Neural cell (in vitro differentiated cells): Measurements from ENCODE around the gene MLLT3. TPM values are rescaled to one million over a fixed set of nuclear protein-coding genes. Genes with fewer than 3 reads are reported as not detected.

Source experiments
- H2AFZ ChIP-seq: fragments of 200-600, 300-800 bp; sonication (generic), shearing (Covaris generic); 2 replicates; pipeline ENCODE4 v1.6.0; 2014; ENCODE audit warnings: low read depth, mild to moderate bottlenecking, antibody characterized with exemption, low read length, moderate library complexity
- H3F3A ChIP-seq: fragments of 200-600 bp; shearing (Covaris generic); 2 replicates; pipeline ENCODE4 v1.6.1; 2016; ENCODE audit warnings: mild to moderate bottlenecking, moderate library complexity, mixed read lengths, antibody characterized with exemption, low read length; ENCODE audit not compliant: insufficient read depth, poor library complexity, severe bottlenecking
- H3K27ac ChIP-seq: fragments of 200-600, 300-800 bp; sonication (generic), shearing (Covaris generic); 2 replicates; pipeline ENCODE4 v1.5.1; 2014; ENCODE audit warnings: mild to moderate bottlenecking, low read length, moderate library complexity
- H3K27me3 ChIP-seq: fragments of 300-800, 200-600 bp; sonication (generic), shearing (Covaris generic); 2 replicates; pipeline ENCODE4 v1.6.0; 2014; ENCODE audit warnings: mild to moderate bottlenecking, low read depth, low read length, moderate library complexity; ENCODE audit not compliant: insufficient read depth
- H3K36me3 ChIP-seq: fragments of 300-800, 200-600 bp; sonication (generic), shearing (Covaris generic); 2 replicates; pipeline ENCODE4 v1.5.1; 2014; ENCODE audit warnings: mild to moderate bottlenecking, antibody characterized with exemption, low read length, moderate library complexity; ENCODE audit not compliant: insufficient read depth
- H3K4me2 ChIP-seq: fragments of 300-800, 200-600 bp; sonication (generic), shearing (Covaris generic); 2 replicates; pipeline ENCODE4 v1.6.0; 2014; ENCODE audit warnings: mild to moderate bottlenecking, low read length
- H3K4me3 ChIP-seq: fragments of 300-800, 200-600 bp; sonication (generic), shearing (Covaris generic); 2 replicates; pipeline ENCODE4 v1.5.1; 2014; ENCODE audit warnings: mild to moderate bottlenecking, low read length, moderate library complexity
- H3K79me2 ChIP-seq: fragments of 200-600 bp; shearing (Covaris generic); replicated peaks from 2 replicates; pipeline ENCODE4 v1.6.0; 2014; ENCODE audit warnings: mild to moderate bottlenecking, low read length, moderate library complexity; ENCODE audit not compliant: insufficient read depth
- H3K9ac ChIP-seq: fragments of 300-800, 200-600 bp; sonication (generic), shearing (Covaris generic); 2 replicates; pipeline ENCODE4 v1.6.1; 2016; ENCODE audit warnings: mild to moderate bottlenecking, low read length, mixed read lengths
- H3K9me2 ChIP-seq: fragments of 200-600 bp; shearing (Covaris generic); 2 replicates; pipeline ENCODE4 v1.6.1; 2016; ENCODE audit warnings: mild to moderate bottlenecking, low read length, mixed read lengths; ENCODE audit not compliant: insufficient read depth
- H3K9me3 ChIP-seq: fragments of 200-600, 300-800 bp; sonication (generic), shearing (Covaris generic); 2 replicates; pipeline ENCODE4 v1.6.1; 2016; ENCODE audit warnings: mild to moderate bottlenecking, mixed run types, low read length, moderate library complexity, mixed read lengths
- H4K20me1 ChIP-seq: fragments of 200-600 bp; shearing (Covaris generic); 2 replicates; pipeline ENCODE4 v1.6.1; 2016; ENCODE audit warnings: mild to moderate bottlenecking, mixed run types; ENCODE audit not compliant: insufficient read depth
- EP300 ChIP-seq: fragments of 450-650 bp; conservative IDR thresholded peaks from 2 replicates; pipeline ENCODE4 v1.6.1; 2014; ENCODE audit warnings: antibody characterized with exemption, mild to moderate bottlenecking, moderate library complexity; ENCODE audit not compliant: poor library complexity, severe bottlenecking
- EZH2 ChIP-seq: fragments of 200-600, 300-800 bp; shearing (Covaris generic), sonication (generic); IDR thresholded peaks from 2 replicates; pipeline ENCODE4 v1.6.1; 2014; ENCODE audit warnings: antibody characterized with exemption, low read length, borderline replicate concordance, mild to moderate bottlenecking; ENCODE audit not compliant: insufficient read depth, poor library complexity, severe bottlenecking
- MXI1 ChIP-seq: fragments of 450-650 bp; conservative IDR thresholded peaks from 2 replicates; pipeline ENCODE4 v1.6.1; 2014; ENCODE audit warnings: antibody characterized with exemption, mild to moderate bottlenecking; ENCODE audit not compliant: poor library complexity, severe bottlenecking
- POLR2AphosphoS5 ChIP-seq: IDR thresholded peaks from 2 replicates; pipeline ENCODE4 v1.6.1; 2012
- RAD21 ChIP-seq: fragments of 450-650 bp; conservative IDR thresholded peaks from 2 replicates; pipeline ENCODE4 v1.6.1; 2014; ENCODE audit warnings: antibody characterized with exemption, mild to moderate bottlenecking, moderate library complexity
- REST ChIP-seq: IDR thresholded peaks from 2 replicates; pipeline ENCODE4 v1.6.1; 2012; ENCODE audit warnings: borderline replicate concordance
- SMC3 ChIP-seq: fragments of 450-650 bp; conservative IDR thresholded peaks from 2 replicates; pipeline ENCODE4 v1.6.1; 2014; ENCODE audit warnings: antibody characterized with exemption, mild to moderate bottlenecking, moderate library complexity; ENCODE audit not compliant: poor library complexity
- TAF1 ChIP-seq: IDR thresholded peaks from 2 replicates; pipeline ENCODE4 v1.6.1; 2012; ENCODE audit warnings: low read depth
- polyA plus RNA-seq: library from polyadenylated mRNA; depleted of rRNA; stranded (reverse); fragments of >200 nt; gene quantifications from 2 replicates; pipeline ENCODE4 v1.2.3, GENCODE V29; 2014
- TF ChIP-seq, protein P1 (sequence below): fragments of 450-650 bp; IDR thresholded peaks from 2 replicates; pipeline ENCODE4 v1.5.1; 2014; ENCODE audit warnings: antibody characterized with exemption, mild to moderate bottlenecking, moderate library complexity; ENCODE audit not compliant: poor library complexity, severe bottlenecking

MLLT3 gene
- polyA plus RNA-seq, 1 donor from 2014 or later = 61.5 TPM

DNA sequence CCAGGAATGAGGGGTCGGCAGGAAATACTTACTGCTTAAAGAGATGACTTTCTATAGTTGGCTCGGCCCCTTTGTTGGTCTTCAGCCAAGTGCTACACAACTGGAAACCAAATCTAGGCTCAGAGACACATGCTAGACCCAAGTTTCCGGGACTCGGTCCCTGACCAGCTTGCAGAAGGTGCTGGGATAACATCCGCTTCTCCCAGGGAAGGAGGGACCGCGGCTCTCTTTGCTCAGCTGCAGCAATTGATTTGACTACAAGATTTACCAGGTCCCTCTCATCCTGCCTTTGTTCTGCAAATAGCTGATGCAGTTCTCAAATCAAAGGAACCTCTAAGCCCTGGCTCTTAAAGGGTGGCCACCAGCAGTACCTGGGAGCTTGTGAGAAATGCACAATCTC is 314.7 kb downstream of the MLLT3 start:
- H3F3A ChIP-seq = no peaks in the 10 kb centered on the region
- no peak overlapping the region for H3K9ac ChIP-seq
- H3K9me3 ChIP-seq = no peaks in the 10 kb centered on the region
- H3K4me3 ChIP-seq = no peak overlapping the region
- H3K36me3 ChIP-seq = no peaks in the 10 kb centered on the region
- H3K79me2 ChIP-seq = no peaks in the 10 kb centered on the region
- H2AFZ ChIP-seq = no peak overlapping the region
- no peak overlapping the region for H3K27ac ChIP-seq
- H3K9me2 ChIP-seq = no peaks in the 10 kb centered on the region
- no peak overlapping the region for H3K4me2 ChIP-seq
- no peaks in the 10 kb centered on the region for H4K20me1 ChIP-seq
- TF ChIP-seq POLR2AphosphoS5 (no peak), RAD21 (no peak), EZH2 (no peak), MXI1 (no peak), SMC3 (no peak), EP300 (no peak), REST (no peak), TAF1 (no peak)
- TF ChIP-seq, protein P1, sequence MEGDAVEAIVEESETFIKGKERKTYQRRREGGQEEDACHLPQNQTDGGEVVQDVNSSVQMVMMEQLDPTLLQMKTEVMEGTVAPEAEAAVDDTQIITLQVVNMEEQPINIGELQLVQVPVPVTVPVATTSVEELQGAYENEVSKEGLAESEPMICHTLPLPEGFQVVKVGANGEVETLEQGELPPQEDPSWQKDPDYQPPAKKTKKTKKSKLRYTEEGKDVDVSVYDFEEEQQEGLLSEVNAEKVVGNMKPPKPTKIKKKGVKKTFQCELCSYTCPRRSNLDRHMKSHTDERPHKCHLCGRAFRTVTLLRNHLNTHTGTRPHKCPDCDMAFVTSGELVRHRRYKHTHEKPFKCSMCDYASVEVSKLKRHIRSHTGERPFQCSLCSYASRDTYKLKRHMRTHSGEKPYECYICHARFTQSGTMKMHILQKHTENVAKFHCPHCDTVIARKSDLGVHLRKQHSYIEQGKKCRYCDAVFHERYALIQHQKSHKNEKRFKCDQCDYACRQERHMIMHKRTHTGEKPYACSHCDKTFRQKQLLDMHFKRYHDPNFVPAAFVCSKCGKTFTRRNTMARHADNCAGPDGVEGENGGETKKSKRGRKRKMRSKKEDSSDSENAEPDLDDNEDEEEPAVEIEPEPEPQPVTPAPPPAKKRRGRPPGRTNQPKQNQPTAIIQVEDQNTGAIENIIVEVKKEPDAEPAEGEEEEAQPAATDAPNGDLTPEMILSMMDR = no peak
- H3K27me3 ChIP-seq = no peaks in the 10 kb centered on the region

- TF ChIP-seq EZH2 = no peak
- no peak for TF ChIP-seq REST
- no peak for TF ChIP-seq EP300
- TF ChIP-seq, protein P1 = no peak
- TF ChIP-seq MXI1 = no peak
- no peak for TF ChIP-seq SMC3
- TF ChIP-seq RAD21 = no peak
- no peak for TF ChIP-seq TAF1
- no peak for TF ChIP-seq POLR2AphosphoS5
- Histone ChIP-seq H2AFZ (no peak overlapping the region), H3K4me2 (no peak overlapping the region), H3K79me2 (no peaks in the 10 kb centered on the region), H3K9ac (no peak overlapping the region), H3K9me2 (no peaks in the 10 kb centered on the region), H3F3A (no peaks in the 10 kb centered on the region), H4K20me1 (no peaks in the 10 kb centered on the region), H3K27ac (no peak overlapping the region), H3K4me3 (no peak overlapping the region), H3K36me3 (no peaks in the 10 kb centered on the region), H3K9me3 (no peaks in the 10 kb centered on the region), H3K27me3 (no peaks in the 10 kb centered on the region)
These were observed 316.8 kb downstream of the MLLT3 start for GRCh38 chr9:20305452-20305851.
